ENCODE data around the gene TUBGCP6.

GRCh38 chr22:50170453-50171318 is 74.1 kb downstream of the TUBGCP6 start, which contains the start of gene PANX2:
- TF ChIP-seq REST (IDR thresholded peaks at IDR 0.05; ENCODE audit: insufficient read depth in 1 of 2, low read depth in 2 of 2, low read length in 2 of 2) (no peak), POLR2AphosphoS5 (IDR thresholded peaks at IDR 0.05; ENCODE audit: low read depth, low read length) (no peak)
